SK-N-SH (cell line): ENCODE measurements around the gene SINHCAF. TPM values are rescaled to one million over a fixed set of nuclear protein-coding genes. Genes with fewer than 3 reads are reported as not detected.

Experiments used
- CTCF ChIA-PET: fragments of 300-600, 350-600 bp; formaldehyde crosslinking; extraction: SDS; loops from one replicate; lab custom pipeline; 2021; lab: Yijun Ruan, JAX
- POLR2A ChIA-PET: fragments of 350-600 bp; sonication (Branson Sonifier 250); formaldehyde crosslinking; extraction: SDS; loops from one replicate; lab custom pipeline; 2020; ENCODE audit warnings: antibody characterized with exemption, inconsistent platforms; lab: Yijun Ruan, JAX
- DNase-seq: peaks from one replicate; pipeline ENCODE4 v3.0.0; 2012
- H2AFZ ChIP-seq: fragments of 200-600 bp; sonication (generic); 2 replicates; pipeline ENCODE4 v1.8.1; 2016; ENCODE audit warnings: antibody characterized with exemption, mild to moderate bottlenecking, low read depth
- H3F3A ChIP-seq: fragments of 200-600 bp; sonication (generic); replicated peaks from 2 replicates; pipeline ENCODE3; 2016; ENCODE audit warnings: antibody characterized with exemption, mild to moderate bottlenecking; ENCODE audit not compliant: insufficient read depth
- H3K27ac ChIP-seq, 2 experiments: fragments of 200-500 bp in 1 of 2; fragments of 200-600 bp in 1 of 2; sonication (Bioruptor generic) in 1 of 2; sonication (generic), shearing (Covaris generic) in 1 of 2; 2 replicates each; pipeline versions ENCODE4 v1.5.1 to v1.6.1; 2014 to 2016; ENCODE audit warnings: low read depth in 2 of 2, inconsistent platforms in 1 of 2, low read length in 1 of 2, mild to moderate bottlenecking in 1 of 2, mixed read lengths in 1 of 2
- H3K27me3 ChIP-seq: fragments of 200-600 bp; sonication (generic), shearing (Covaris generic); 2 replicates; pipeline ENCODE4 v1.6.1; 2016; ENCODE audit warnings: mixed run types; ENCODE audit not compliant: insufficient read depth
- H3K36me3 ChIP-seq, 2 experiments: fragments of 200-500 bp in 1 of 2; fragments of 200-600 bp in 1 of 2; sonication (Bioruptor generic) in 1 of 2; sonication (generic) in 1 of 2; replicated peaks in 1 of 2; 2 replicates each; pipeline versions ENCODE3 to v1.5.1; 2014 to 2016; ENCODE audit warnings: low read length in 1 of 2, mild to moderate bottlenecking in 1 of 2; ENCODE audit not compliant: insufficient read depth in 2 of 2, control insufficient read depth in 1 of 2
- H3K4me1 ChIP-seq, 2 experiments: fragments of 200-500 bp in 1 of 2; fragments of 200-600 bp in 1 of 2; sonication (Bioruptor generic) in 1 of 2; sonication (generic), shearing (Covaris generic) in 1 of 2; 2 replicates each; pipeline versions ENCODE4 v1.5.1 to v1.6.1; 2014 to 2016; ENCODE audit warnings: low read depth in 1 of 2, low read length in 1 of 2, mixed run types in 1 of 2; ENCODE audit not compliant: insufficient read depth in 2 of 2, control insufficient read depth in 1 of 2
- H3K4me2 ChIP-seq: fragments of 200-600 bp; sonication (generic), shearing (Covaris generic); 2 replicates; pipeline ENCODE4 v1.6.1; 2017; ENCODE audit warnings: mixed run types
- H3K4me3 ChIP-seq, 2 experiments: fragments of 200-500 bp in 1 of 2; fragments of 200-600 bp in 1 of 2; sonication (Bioruptor generic) in 1 of 2; sonication (generic), shearing (Covaris generic) in 1 of 2; 2 replicates each; pipeline versions ENCODE4 v1.5.1 to v1.8.1; 2014 to 2016; ENCODE audit warnings: low read depth in 2 of 2, inconsistent platforms in 1 of 2, low read length in 1 of 2, mild to moderate bottlenecking in 1 of 2, mixed read lengths in 1 of 2, moderate library complexity in 1 of 2
- H3K79me2 ChIP-seq: fragments of 200-600 bp; sonication (generic); 2 replicates; pipeline ENCODE4 v1.8.1; 2017; ENCODE audit warnings: mild to moderate bottlenecking; ENCODE audit not compliant: insufficient read depth
- H3K9ac ChIP-seq: fragments of 200-600 bp; sonication (generic); 2 replicates; pipeline ENCODE4 v1.6.1; 2017; ENCODE audit warnings: mixed run types
- H3K9me2 ChIP-seq: fragments of 200-600 bp; sonication (generic); 2 replicates; pipeline ENCODE4 v1.6.1; 2017; ENCODE audit warnings: mixed run types
- H3K9me3 ChIP-seq: fragments of 200-600 bp; sonication (generic); 2 replicates; pipeline ENCODE4 v1.6.1; 2017; ENCODE audit warnings: mixed run types, mild to moderate bottlenecking, moderate library complexity
- H4K20me1 ChIP-seq: fragments of 200-600 bp; sonication (generic); 2 replicates; pipeline ENCODE4 v1.6.1; 2017; ENCODE audit warnings: mild to moderate bottlenecking, mixed run types; ENCODE audit not compliant: insufficient read depth
- CHD2 ChIP-seq: fragments of 150-350 bp; IDR thresholded peaks from 2 replicates; pipeline ENCODE4 v1.6.1; 2018; ENCODE audit warnings: low read length; ENCODE audit not compliant: partially characterized antibody
- EZH2phosphoT487 ChIP-seq: fragments of 200-600 bp; sonication (generic); IDR thresholded peaks from 2 replicates; pipeline ENCODE4 v1.6.1; 2017; ENCODE audit warnings: low read depth, mixed run types, mild to moderate bottlenecking, antibody characterized with exemption, moderate library complexity, borderline replicate concordance
- FOSL2 ChIP-seq: IDR thresholded peaks from 2 replicates; pipeline ENCODE4 v1.4.0; 2012; ENCODE audit warnings: low read depth, mild to moderate bottlenecking, moderate library complexity, borderline replicate concordance
- JUND ChIP-seq: IDR thresholded peaks from 2 replicates; pipeline ENCODE4 v1.4.0; 2012
- MAX ChIP-seq: IDR thresholded peaks from 2 replicates; pipeline ENCODE4 v1.4.0; 2012; ENCODE audit warnings: low read depth
- MEF2A ChIP-seq: IDR thresholded peaks from 2 replicates; pipeline ENCODE4 v1.4.0; 2012; ENCODE audit warnings: low read depth, borderline replicate concordance
- MXI1 ChIP-seq: IDR thresholded peaks from 2 replicates; pipeline ENCODE4 v1.6.1; 2012; ENCODE audit warnings: mild to moderate bottlenecking, low read depth, low read length, improper control_type of control experiment
- NRF1 ChIP-seq: IDR thresholded peaks from 2 replicates; pipeline ENCODE4 v1.6.1; 2012; ENCODE audit warnings: low read depth, mild to moderate bottlenecking, low read length
- PBX3 ChIP-seq: IDR thresholded peaks from 2 replicates; pipeline ENCODE4; 2012
- POLR2AphosphoS5 ChIP-seq: IDR thresholded peaks from 2 replicates; pipeline ENCODE4 v1.6.1; 2012; ENCODE audit warnings: low read depth, low read length
- RFX5 ChIP-seq: IDR thresholded peaks from 2 replicates; pipeline ENCODE4 v1.6.1; 2012; ENCODE audit warnings: mild to moderate bottlenecking, improper control_type of control experiment, low read length
- TEAD4 ChIP-seq: IDR thresholded peaks from 2 replicates; pipeline ENCODE4 v1.4.0; 2012; ENCODE audit warnings: mild to moderate bottlenecking, borderline replicate concordance; ENCODE audit not compliant: insufficient read depth
- WGBS: methylation state at CpG from one replicate; pipeline ENCODE4 v1.1.6; 2017; ENCODE audit warnings: low lambda C conversion rate; 5-methylcytosine and 5-hydroxymethylcytosine counted together
- polyA plus RNA-seq, 3 experiments: library from polyadenylated mRNA; depleted of rRNA; stranded (reverse); fragments of >200 nt; gene quantifications; 2 replicates each; pipeline ENCODE4 v1.2.3, GENCODE V29; 2012
- TF ChIP-seq, protein P1 (sequence below): IDR thresholded peaks from 2 replicates; pipeline ENCODE4 v1.4.0; 2012; ENCODE audit warnings: low read depth, borderline replicate concordance
- TF ChIP-seq, protein P2 (sequence below): fragments of 150-350 bp; IDR thresholded peaks from 2 replicates; pipeline ENCODE4 v1.6.1; 2017; ENCODE audit warnings: antibody characterized with exemption, low read length, low read depth, borderline replicate concordance
- TF ChIP-seq, protein P3 (sequence below): IDR thresholded peaks from 2 replicates; pipeline ENCODE4 v1.4.0; 2012; ENCODE audit warnings: low read depth, borderline replicate concordance

The SINHCAF gene
- polyA plus RNA-seq, 1 of the 3 experiments (the other 2 are of a cell fraction): 22.2 TPM

DNA sequence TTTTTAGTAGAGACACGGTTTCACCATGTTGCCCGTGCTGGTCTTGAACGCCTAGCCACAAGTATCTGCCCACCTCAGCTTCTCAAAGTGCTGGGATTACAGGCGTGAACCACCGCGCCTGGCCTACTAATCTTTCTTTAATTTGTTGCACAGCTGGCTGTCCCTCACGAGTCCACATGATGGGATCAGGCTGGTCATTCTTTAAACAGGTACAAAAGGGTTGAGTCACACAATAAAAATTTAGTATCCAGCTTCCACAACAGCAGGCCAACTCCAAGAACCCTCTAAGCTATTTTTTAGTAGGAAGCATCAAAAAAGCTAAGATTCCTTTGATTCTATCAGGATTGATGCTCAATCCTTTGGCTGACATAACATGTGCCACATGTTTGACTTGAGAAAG is 17.8 kb downstream of the SINHCAF start:
- H2AFZ ChIP-seq: no peak overlapping the region
- no peak overlapping the region for H3K9ac ChIP-seq
- H3K9me3 ChIP-seq: no peaks in the 10 kb centered on the region
- no peaks in the 10 kb centered on the region; a peak in 1 of 4 replicates for H3K4me1 ChIP-seq
- no peak for DNase-seq
- 96% methylated on average over 7 of the region's 7 CpGs for WGBS
- no peaks in the 10 kb centered on the region for H3K9me2 ChIP-seq
- H3K4me2 ChIP-seq: no peak overlapping the region
- H4K20me1 ChIP-seq: peaks cover 27% of the 10 kb centered on the region; the same call in 1 of the 2 replicates
- TF ChIP-seq MAX: no peak
- no peak for TF ChIP-seq RFX5
- TF ChIP-seq CHD2: no peak
- no peak for TF ChIP-seq MEF2A
- TF ChIP-seq NRF1: no peak
- TF ChIP-seq FOSL2: no peak
- TF ChIP-seq PBX3: no peak
- TF ChIP-seq, protein P1, sequence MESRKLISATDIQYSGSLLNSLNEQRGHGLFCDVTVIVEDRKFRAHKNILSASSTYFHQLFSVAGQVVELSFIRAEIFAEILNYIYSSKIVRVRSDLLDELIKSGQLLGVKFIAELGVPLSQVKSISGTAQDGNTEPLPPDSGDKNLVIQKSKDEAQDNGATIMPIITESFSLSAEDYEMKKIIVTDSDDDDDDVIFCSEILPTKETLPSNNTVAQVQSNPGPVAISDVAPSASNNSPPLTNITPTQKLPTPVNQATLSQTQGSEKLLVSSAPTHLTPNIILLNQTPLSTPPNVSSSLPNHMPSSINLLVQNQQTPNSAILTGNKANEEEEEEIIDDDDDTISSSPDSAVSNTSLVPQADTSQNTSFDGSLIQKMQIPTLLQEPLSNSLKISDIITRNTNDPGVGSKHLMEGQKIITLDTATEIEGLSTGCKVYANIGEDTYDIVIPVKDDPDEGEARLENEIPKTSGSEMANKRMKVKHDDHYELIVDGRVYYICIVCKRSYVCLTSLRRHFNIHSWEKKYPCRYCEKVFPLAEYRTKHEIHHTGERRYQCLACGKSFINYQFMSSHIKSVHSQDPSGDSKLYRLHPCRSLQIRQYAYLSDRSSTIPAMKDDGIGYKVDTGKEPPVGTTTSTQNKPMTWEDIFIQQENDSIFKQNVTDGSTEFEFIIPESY: no peak
- TF ChIP-seq, protein P2, sequence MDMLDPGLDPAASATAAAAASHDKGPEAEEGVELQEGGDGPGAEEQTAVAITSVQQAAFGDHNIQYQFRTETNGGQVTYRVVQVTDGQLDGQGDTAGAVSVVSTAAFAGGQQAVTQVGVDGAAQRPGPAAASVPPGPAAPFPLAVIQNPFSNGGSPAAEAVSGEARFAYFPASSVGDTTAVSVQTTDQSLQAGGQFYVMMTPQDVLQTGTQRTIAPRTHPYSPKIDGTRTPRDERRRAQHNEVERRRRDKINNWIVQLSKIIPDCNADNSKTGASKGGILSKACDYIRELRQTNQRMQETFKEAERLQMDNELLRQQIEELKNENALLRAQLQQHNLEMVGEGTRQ: no peak
- TF ChIP-seq TEAD4: no peak
- TF ChIP-seq, protein P3, sequence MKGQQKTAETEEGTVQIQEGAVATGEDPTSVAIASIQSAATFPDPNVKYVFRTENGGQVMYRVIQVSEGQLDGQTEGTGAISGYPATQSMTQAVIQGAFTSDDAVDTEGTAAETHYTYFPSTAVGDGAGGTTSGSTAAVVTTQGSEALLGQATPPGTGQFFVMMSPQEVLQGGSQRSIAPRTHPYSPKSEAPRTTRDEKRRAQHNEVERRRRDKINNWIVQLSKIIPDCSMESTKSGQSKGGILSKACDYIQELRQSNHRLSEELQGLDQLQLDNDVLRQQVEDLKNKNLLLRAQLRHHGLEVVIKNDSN: no peak
- TF ChIP-seq POLR2AphosphoS5: no peak
- TF ChIP-seq EZH2phosphoT487: no peak
- no peak for TF ChIP-seq MXI1
- no peak for TF ChIP-seq JUND
- peaks cover 98% of the 10 kb centered on the region for H3K79me2 ChIP-seq
- ChIA-PET CTCF (interaction anchor here (1.3 to 1.5 kb wide), 2 partner anchors 14 to 36 kb away, joined by 4 to 5 read pairs; no protein-coding TSS in a partner anchor), POLR2A (no interaction called here)
- no peaks in the 10 kb centered on the region for H3F3A ChIP-seq
- H3K36me3 ChIP-seq: peaks cover 10 to 21% of the 10 kb centered on the region in 2 experiments
- no peak overlapping the region for H3K27ac ChIP-seq
- H3K27me3 ChIP-seq: no peaks in the 10 kb centered on the region
- no peak overlapping the region for H3K4me3 ChIP-seq
